ENCODE measurements around the gene TCF4. TPM values are rescaled to one million over a fixed set of nuclear protein-coding genes. Genes with fewer than 3 reads are reported as not detected.

Gene TCF4
- total RNA-seq, 6 donors from 2014 or later: 70.6 to 115 (median 92.4) TPM

DNA sequence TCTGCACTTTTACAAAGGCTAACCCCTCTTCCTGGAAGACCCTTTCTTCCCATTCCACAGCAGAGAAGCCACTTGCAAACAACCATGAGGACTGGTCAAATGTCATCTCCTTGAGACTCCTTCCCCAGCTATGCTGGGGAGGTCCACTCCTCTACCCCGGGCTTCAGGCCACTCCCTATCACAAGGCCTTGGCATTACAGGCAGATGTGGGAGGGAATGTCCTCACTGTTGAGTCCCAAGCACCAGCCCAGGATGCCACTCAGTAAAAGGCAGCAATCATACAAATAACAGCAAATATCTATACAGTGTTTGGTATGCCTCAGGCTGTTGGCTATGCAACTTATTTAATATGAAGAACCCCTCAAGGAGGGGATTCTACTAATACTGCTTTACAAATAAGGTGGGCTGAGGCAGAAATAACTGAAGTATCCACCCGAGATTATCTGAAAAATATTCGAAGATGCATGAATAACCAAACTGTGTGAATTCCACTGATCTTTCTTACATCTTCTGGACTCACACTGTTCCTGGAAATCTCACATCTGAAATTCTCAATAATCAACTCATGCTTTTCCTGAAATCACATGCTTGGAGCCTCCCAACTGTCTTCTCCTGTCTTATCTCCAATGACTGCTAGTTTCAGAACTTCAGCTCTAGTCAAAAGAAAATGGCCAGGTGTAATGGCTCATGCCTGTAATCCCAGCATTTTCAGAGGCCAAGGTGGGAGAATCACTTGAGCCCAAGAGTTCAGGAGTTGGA lies 226.3 kb downstream of the TCF4 start:
- no peaks in the 10 kb centered on the region for H3K4me1 ChIP-seq
- no peaks in the 10 kb centered on the region for H3K36me3 ChIP-seq
- TF ChIP-seq POLR2AphosphoS5 (IDR thresholded peaks at IDR 0.05) (no peak), EP300 (IDR thresholded peaks at IDR 0.05) (no peak), POLR2A (IDR thresholded peaks at IDR 0.05) (no peak)
- TF ChIP-seq, protein P1, sequence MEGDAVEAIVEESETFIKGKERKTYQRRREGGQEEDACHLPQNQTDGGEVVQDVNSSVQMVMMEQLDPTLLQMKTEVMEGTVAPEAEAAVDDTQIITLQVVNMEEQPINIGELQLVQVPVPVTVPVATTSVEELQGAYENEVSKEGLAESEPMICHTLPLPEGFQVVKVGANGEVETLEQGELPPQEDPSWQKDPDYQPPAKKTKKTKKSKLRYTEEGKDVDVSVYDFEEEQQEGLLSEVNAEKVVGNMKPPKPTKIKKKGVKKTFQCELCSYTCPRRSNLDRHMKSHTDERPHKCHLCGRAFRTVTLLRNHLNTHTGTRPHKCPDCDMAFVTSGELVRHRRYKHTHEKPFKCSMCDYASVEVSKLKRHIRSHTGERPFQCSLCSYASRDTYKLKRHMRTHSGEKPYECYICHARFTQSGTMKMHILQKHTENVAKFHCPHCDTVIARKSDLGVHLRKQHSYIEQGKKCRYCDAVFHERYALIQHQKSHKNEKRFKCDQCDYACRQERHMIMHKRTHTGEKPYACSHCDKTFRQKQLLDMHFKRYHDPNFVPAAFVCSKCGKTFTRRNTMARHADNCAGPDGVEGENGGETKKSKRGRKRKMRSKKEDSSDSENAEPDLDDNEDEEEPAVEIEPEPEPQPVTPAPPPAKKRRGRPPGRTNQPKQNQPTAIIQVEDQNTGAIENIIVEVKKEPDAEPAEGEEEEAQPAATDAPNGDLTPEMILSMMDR (IDR thresholded peaks at IDR 0.05): no peak
- WGBS, 2 donors: 79 to 93% methylated on average over 3 of the region's 3 CpGs
- no peaks in the 10 kb centered on the region for H3K27me3 ChIP-seq
- no peak overlapping the region for H3K27ac ChIP-seq
- H3K9me3 ChIP-seq: no peaks in the 10 kb centered on the region
- ATAC-seq (ENCODE audit: low FRiP score in 2 of 2) (no peak), DNase-seq (no peak)
- H3K4me3 ChIP-seq: no peak overlapping the region

DNA sequence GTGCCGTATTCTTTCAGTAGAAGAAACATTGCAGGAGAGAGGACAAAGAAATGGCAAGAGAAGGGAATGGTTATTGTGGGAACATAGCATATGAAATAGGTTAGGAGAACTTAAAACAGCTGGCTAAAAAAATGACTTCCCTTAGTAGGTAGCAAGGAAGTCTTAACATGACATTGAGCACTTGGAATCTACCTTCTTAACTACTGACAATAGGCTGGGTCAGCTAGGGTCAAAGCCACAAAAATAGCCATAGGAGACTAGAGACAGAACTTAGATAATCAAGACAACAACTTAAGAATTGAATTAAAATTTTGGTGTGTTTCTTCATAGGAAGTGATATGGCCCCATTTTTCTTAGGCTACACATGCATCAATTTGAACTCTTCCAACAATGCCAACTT lies 227.9 kb downstream of the TCF4 start:
- Histone ChIP-seq H3K27ac (no peak overlapping the region), H3K36me3 (no peaks in the 10 kb centered on the region), H3K27me3 (no peaks in the 10 kb centered on the region), H3K9me3 (no peaks in the 10 kb centered on the region), H3K4me1 (peaks cover 0 to under 1% (median 0%) of the 10 kb centered on the region in 4 donors), H3K4me3 (no peak overlapping the region)
- DNase-seq (no peak), ATAC-seq (ENCODE audit: low FRiP score in 2 of 2) (no peak)
- TF ChIP-seq POLR2A (IDR thresholded peaks at IDR 0.05): no peak
- TF ChIP-seq, protein P1 (IDR thresholded peaks at IDR 0.05): no peak
- TF ChIP-seq EP300 (IDR thresholded peaks at IDR 0.05): no peak
- TF ChIP-seq POLR2AphosphoS5 (IDR thresholded peaks at IDR 0.05): no peak
- WGBS, 2 donors: 82 to 100% methylated on average over 1 of the region's 1 CpG

DNA sequence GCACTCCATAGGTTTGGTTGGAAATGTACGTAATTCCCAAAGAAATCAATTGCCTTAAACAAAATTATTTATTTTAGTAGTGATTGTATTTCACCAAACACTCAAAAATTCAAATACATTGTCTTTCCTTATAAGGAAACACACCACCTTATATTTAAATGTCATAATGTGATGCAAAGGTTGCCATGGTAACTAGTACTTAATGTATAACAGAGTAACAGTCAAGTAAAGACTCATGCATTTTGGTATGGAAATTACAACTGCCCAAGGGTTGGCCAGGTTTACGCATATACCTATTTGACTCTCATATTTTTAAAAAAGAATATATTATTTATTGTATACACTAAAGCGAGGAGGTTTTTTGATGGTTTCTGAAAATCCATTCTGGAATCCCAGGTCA lies 231.2 kb downstream of the TCF4 start:
- Histone ChIP-seq H3K27me3 (no peaks in the 10 kb centered on the region), H3K4me1 (peaks cover 0 to 6% (median 0%) of the 10 kb centered on the region in 4 donors), H3K4me3 (no peak overlapping the region), H3K36me3 (no peaks in the 10 kb centered on the region), H3K9me3 (no peaks in the 10 kb centered on the region), H3K27ac (no peak overlapping the region)
- DNase-seq (no peak), ATAC-seq (ENCODE audit: low FRiP score in 2 of 2) (no peak)
- WGBS, 2 donors: 96% methylated on average over 3 of the region's 3 CpGs
- TF ChIP-seq EP300 (IDR thresholded peaks at IDR 0.05): no peak
- TF ChIP-seq POLR2AphosphoS5 (IDR thresholded peaks at IDR 0.05): no peak
- TF ChIP-seq POLR2A (IDR thresholded peaks at IDR 0.05): no peak
- TF ChIP-seq, protein P1 (IDR thresholded peaks at IDR 0.05): no peak

DNA sequence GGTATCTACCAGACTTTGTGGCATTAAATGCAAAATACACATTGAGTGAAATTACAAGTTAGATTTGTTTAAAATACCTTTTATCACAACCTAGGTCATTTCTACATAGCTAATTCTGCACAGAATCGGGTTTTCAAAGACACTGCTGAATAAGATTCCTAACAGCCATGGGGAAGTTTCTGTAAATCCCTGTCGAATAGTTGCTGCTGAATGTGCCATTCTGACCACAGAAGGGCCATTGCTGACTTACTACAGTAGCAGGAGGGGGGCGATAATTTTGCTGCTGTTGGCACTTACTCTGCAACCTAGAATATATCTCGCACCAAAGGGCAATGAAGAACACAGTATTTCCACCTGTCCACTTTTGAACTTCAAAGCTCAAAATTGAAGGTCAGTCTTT lies 232.8 kb downstream of the TCF4 start:
- peaks cover 0 to 6% (median 0%) of the 10 kb centered on the region in 4 donors for H3K4me1 ChIP-seq
- H3K9me3 ChIP-seq: no peaks in the 10 kb centered on the region
- TF ChIP-seq EP300 (IDR thresholded peaks at IDR 0.05): no peak
- TF ChIP-seq, protein P1 (IDR thresholded peaks at IDR 0.05): no peak
- TF ChIP-seq POLR2AphosphoS5 (IDR thresholded peaks at IDR 0.05): no peak
- no peak for TF ChIP-seq POLR2A (IDR thresholded peaks at IDR 0.05)
- no peak overlapping the region for H3K4me3 ChIP-seq
- H3K36me3 ChIP-seq: no peaks in the 10 kb centered on the region
- no peak for DNase-seq
- no peak for ATAC-seq (ENCODE audit: low FRiP score in 2 of 2)
- 45 to 80% methylated on average over 4 of the region's 4 CpGs for WGBS, 2 donors
- H3K27me3 ChIP-seq: no peaks in the 10 kb centered on the region
- H3K27ac ChIP-seq: no peak overlapping the region

DNA sequence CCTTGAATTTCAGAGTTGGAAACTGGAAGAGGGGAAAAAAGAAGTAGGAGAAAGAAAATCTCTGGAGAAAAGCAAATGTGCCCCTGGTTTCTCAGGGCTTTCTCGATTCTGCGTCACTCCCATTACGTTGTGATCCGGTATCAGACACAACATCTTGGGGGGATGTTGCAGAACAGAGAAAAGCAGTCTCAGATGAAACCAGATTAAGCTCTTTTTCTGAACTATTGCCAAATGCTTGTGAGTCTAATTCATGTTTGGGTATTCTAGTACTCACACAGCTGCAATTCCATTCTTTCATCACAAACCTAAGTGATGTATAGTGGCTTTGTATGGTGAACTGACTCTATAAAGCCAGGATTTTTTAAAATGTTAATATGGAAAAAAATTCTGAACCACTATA lies 233.2 kb downstream of the TCF4 start:
- DNase-seq (no peak), ATAC-seq (ENCODE audit: low FRiP score in 2 of 2) (no peak)
- 48 to 61% methylated on average over 4 of the region's 4 CpGs for WGBS, 2 donors

More for the DNA sequence above, 233.2 kb downstream of the TCF4 start:
- Histone ChIP-seq H3K4me3 (no peak overlapping the region), H3K27me3 (no peaks in the 10 kb centered on the region), H3K36me3 (no peaks in the 10 kb centered on the region), H3K4me1 (peaks cover 0 to 6% (median 0%) of the 10 kb centered on the region in 4 donors), H3K27ac (no peak overlapping the region), H3K9me3 (no peaks in the 10 kb centered on the region)
- TF ChIP-seq, protein P1 (IDR thresholded peaks at IDR 0.05): no peak
- TF ChIP-seq POLR2A (IDR thresholded peaks at IDR 0.05): no peak
- TF ChIP-seq EP300 (IDR thresholded peaks at IDR 0.05): no peak
- no peak for TF ChIP-seq POLR2AphosphoS5 (IDR thresholded peaks at IDR 0.05)

Data from upper lobe of left lung (tissue), 6 donors.